GM18519 (cell line): ENCODE results near the gene SIX6.

Source experiments
- ATAC-seq: cut with Tn5 transposase; IDR thresholded peaks from one replicate; pipeline ENCODE4 v1.9.1; 2021; ENCODE audit warnings: mild to moderate bottlenecking, moderate library complexity; ENCODE audit not compliant: unreplicated experiment, low FRiP score

SIX6 gene

GRCh38 chr14:60512973-60513571, 4.1 kb downstream of the SIX6 start:
- ATAC-seq = no peak

- no peak for ATAC-seq
These were observed 5.4 kb downstream of the SIX6 start for GRCh38 chr14:60514378-60514740.

DNA sequence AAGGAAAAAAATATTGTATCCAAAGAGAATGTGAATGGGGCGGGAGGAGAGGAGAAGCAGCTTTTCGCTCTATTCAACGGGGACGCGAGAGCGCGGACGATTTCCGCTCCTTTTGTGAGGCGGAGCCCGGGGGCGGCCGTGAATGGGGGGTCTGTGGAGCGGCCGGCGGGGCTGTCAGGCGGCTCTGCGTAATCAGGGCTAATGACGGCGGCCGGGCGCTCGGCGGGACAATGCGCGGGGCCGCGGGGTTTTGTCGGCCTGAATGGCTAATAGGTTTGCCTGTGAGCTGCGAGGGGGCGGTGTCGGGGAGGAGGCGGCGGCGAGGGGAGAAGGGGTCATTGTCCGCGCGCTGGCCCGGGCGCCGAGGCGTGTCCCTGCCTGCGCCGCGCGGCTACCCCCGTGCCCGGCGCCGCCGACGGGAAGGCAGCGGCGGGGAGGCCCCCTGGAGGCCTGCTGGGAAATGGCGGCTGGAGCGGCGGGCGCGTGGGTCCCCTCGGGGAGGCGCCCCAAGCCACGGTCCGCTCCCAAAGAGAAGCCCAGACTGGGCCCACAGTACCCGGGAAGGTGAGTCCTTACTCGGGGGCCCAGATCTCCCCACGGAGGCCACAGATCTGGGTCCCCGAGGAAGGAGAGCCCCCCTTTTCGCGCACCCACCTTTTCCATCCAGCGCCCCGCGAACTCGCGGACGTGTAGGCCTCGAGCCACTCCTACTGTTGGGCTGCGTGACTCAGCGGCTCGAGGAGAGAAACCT, 6.0 kb downstream of the SIX6 start:
- ATAC-seq = no peak

GRCh38 chr14:60515511-60516289, 6.8 kb downstream of the SIX6 start:
- no peak for ATAC-seq

- ATAC-seq = no peak
These were observed 23.5 kb downstream of the SIX6 start for GRCh38 chr14:60532442-60532841.

- ATAC-seq = no peak
These were observed 28.7 kb downstream of the SIX6 start for GRCh38 chr14:60537663-60538062.

DNA sequence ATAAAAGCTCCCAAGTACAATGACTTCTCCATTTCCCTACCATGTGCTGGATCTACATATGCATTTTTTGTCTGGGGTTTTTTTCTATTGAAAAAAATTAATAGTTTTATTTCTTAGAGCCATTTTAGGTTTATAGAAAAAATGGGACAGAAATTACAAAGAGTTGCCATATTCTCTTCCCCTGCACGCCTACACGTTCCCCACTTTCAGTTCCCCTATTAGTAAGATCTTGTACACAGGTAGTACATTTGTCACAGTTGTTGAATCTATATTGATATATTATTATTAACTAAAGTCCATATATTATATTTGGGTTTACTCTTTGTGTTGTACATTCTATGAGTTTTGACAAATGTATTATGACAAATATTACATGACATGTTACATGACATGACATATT, 35.7 kb downstream of the SIX6 start:
- no peak for ATAC-seq

GRCh38 chr14:60553808-60554207, 44.9 kb downstream of the SIX6 start:
- no peak for ATAC-seq

DNA sequence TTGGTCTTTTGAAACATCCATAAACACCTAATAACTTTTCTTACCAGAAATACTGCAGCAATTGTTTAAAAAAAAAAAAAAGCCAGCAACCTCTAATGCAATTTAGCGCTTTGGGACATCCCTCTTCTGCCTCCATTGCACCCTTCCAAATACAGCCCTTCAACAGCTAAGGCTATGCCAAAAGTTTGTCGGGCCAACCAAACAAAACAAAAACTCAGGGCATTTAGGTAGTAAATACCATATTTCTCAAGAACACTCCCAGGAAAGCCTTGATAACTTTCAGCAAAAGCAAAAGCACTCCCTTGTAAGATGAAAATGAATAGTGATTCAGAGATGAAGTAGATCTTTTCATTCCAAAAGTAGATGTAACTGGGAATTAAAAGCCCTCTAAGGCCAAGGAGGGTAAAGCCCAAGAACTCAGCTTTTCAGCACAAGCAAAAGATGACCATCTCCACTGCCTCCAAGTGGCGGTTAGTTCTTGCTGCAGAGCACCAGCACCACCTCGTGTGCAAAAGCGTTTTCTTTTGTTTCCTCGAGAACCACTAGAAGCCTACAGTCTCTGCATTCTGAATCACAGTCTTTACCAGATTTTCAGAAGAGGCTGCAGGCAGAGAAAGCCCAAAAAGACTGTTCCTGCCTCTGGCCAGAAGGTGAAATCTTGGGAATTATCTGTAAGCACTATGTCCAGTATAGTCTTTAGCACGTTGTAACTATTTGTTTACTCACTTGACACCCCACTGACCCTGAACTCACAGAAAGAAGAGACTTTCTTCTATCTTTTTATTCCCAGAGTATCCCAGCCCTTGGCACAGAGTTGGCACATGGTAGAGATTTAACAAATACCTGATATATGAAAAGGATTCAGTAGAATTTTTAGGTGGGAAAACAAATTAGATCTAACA, 53.1 kb downstream of the SIX6 start:
- ATAC-seq = peak; percentile 57
